SKM-1 (cell line): Measurements from ENCODE around the gene PPFIBP1.
"Not testable (repeated sequence)": the region's sequence is repeated elsewhere in the genome, so short reads cannot be mapped to it uniquely, and the experiment has no call there.

Source experiments
- DNase-seq: peaks from one replicate; lab custom pipeline; 2025; ENCODE audit not compliant: unreplicated experiment; lab: John Stamatoyannopoulos, UW

The PPFIBP1 gene

GRCh38 chr12:27541031-27541719 lies 17.2 kb downstream of the PPFIBP1 start:
- no peak for DNase-seq

- no peak for DNase-seq
These were observed 18.6 kb downstream of the PPFIBP1 start for GRCh38 chr12:27542628-27543027.

- not testable (repeated sequence) for DNase-seq
These were observed 20.9 kb downstream of the PPFIBP1 start for GRCh38 chr12:27544858-27545257.

- DNase-seq: no peak
These were observed 21.7 kb downstream of the PPFIBP1 start for GRCh38 chr12:27545665-27546064.

GRCh38 chr12:27547592-27547991 lies 23.6 kb downstream of the PPFIBP1 start:
- no peak for DNase-seq

GRCh38 chr12:27548301-27549199 lies 24.5 kb downstream of the PPFIBP1 start:
- no peak for DNase-seq

GRCh38 chr12:27549236-27549800 lies 25.3 kb downstream of the PPFIBP1 start:
- no peak for DNase-seq

GRCh38 chr12:27549801-27550652 lies 26.0 kb downstream of the PPFIBP1 start:
- peak; percentile 39 for DNase-seq

GRCh38 chr12:27550653-27550975 lies 26.6 kb downstream of the PPFIBP1 start:
- DNase-seq: no peak

GRCh38 chr12:27551172-27551840 lies 27.3 kb downstream of the PPFIBP1 start:
- no peak for DNase-seq

- DNase-seq: no peak
These were observed 28.2 kb downstream of the PPFIBP1 start for GRCh38 chr12:27552235-27552634.

GRCh38 chr12:27552886-27553560 lies 29.0 kb downstream of the PPFIBP1 start:
- no peak for DNase-seq

GRCh38 chr12:27553941-27554340 lies 29.9 kb downstream of the PPFIBP1 start:
- no peak for DNase-seq

- no peak for DNase-seq
These were observed 30.6 kb downstream of the PPFIBP1 start for GRCh38 chr12:27554421-27555186.

GRCh38 chr12:27555361-27555760 lies 31.4 kb downstream of the PPFIBP1 start:
- DNase-seq: no peak

- DNase-seq: no peak
These were observed 32.1 kb downstream of the PPFIBP1 start for GRCh38 chr12:27555925-27556778.

GRCh38 chr12:27560126-27560525 lies 36.1 kb downstream of the PPFIBP1 start:
- no peak for DNase-seq
